Panc1 (cell line): ENCODE measurements around the gene EPHB1.

Source experiments
- POLR2AphosphoS5 ChIP-seq: IDR thresholded peaks from 2 replicates; pipeline ENCODE4 v1.6.1; 2012; ENCODE audit warnings: mild to moderate bottlenecking, low read depth, low read length, moderate library complexity
- SIN3A ChIP-seq: IDR thresholded peaks from 2 replicates; pipeline ENCODE4 v1.6.1; 2012; ENCODE audit warnings: low read depth, mild to moderate bottlenecking, low read length, moderate library complexity, borderline replicate concordance; ENCODE audit not compliant: insufficient read depth
- TCF7L2 ChIP-seq: IDR thresholded peaks from 2 replicates; pipeline ENCODE4 v1.6.1; 2011; ENCODE audit warnings: mild to moderate bottlenecking, low read depth, low read length, inconsistent platforms
- TF ChIP-seq, protein P1 (sequence below): fragments of 450-650 bp; IDR thresholded peaks from 2 replicates; pipeline ENCODE4 v1.5.1; 2017; ENCODE audit warnings: mild to moderate bottlenecking
- TF ChIP-seq, protein P2 (sequence below), 2 experiments: IDR thresholded peaks; 2 replicates each; pipeline ENCODE4 v1.6.1; 2011 to 2012; ENCODE audit warnings: low read depth in 2 of 2, control low read depth in 1 of 2, low read length in 1 of 2, mild to moderate bottlenecking in 1 of 2, moderate library complexity in 1 of 2; ENCODE audit not compliant: insufficient read depth in 1 of 2

DNA sequence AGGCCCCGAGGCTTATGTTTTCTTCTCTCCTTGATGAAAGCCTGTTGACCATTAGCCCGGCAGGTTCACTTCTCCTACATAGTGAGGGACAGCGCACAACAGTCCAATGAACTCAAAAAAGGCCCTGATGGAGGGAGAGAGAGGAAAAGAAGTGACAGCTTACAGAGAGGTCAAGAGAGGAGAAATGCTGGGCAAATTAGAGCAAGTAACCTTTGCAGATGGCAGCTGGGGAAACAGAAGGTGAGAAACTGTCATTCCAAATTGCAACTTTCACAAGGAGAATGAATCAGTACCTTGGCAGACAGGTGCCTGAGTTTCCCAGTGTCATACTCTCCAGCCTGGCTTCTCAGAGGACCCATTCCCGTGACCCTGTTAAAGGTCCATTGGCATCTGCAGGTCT lies 252.0 kb downstream of the EPHB1 start:
- TF ChIP-seq, protein P1, sequence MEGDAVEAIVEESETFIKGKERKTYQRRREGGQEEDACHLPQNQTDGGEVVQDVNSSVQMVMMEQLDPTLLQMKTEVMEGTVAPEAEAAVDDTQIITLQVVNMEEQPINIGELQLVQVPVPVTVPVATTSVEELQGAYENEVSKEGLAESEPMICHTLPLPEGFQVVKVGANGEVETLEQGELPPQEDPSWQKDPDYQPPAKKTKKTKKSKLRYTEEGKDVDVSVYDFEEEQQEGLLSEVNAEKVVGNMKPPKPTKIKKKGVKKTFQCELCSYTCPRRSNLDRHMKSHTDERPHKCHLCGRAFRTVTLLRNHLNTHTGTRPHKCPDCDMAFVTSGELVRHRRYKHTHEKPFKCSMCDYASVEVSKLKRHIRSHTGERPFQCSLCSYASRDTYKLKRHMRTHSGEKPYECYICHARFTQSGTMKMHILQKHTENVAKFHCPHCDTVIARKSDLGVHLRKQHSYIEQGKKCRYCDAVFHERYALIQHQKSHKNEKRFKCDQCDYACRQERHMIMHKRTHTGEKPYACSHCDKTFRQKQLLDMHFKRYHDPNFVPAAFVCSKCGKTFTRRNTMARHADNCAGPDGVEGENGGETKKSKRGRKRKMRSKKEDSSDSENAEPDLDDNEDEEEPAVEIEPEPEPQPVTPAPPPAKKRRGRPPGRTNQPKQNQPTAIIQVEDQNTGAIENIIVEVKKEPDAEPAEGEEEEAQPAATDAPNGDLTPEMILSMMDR: no peak
- TF ChIP-seq, protein P2, sequence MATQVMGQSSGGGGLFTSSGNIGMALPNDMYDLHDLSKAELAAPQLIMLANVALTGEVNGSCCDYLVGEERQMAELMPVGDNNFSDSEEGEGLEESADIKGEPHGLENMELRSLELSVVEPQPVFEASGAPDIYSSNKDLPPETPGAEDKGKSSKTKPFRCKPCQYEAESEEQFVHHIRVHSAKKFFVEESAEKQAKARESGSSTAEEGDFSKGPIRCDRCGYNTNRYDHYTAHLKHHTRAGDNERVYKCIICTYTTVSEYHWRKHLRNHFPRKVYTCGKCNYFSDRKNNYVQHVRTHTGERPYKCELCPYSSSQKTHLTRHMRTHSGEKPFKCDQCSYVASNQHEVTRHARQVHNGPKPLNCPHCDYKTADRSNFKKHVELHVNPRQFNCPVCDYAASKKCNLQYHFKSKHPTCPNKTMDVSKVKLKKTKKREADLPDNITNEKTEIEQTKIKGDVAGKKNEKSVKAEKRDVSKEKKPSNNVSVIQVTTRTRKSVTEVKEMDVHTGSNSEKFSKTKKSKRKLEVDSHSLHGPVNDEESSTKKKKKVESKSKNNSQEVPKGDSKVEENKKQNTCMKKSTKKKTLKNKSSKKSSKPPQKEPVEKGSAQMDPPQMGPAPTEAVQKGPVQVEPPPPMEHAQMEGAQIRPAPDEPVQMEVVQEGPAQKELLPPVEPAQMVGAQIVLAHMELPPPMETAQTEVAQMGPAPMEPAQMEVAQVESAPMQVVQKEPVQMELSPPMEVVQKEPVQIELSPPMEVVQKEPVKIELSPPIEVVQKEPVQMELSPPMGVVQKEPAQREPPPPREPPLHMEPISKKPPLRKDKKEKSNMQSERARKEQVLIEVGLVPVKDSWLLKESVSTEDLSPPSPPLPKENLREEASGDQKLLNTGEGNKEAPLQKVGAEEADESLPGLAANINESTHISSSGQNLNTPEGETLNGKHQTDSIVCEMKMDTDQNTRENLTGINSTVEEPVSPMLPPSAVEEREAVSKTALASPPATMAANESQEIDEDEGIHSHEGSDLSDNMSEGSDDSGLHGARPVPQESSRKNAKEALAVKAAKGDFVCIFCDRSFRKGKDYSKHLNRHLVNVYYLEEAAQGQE (IDR thresholded peaks at IDR 0.05; ENCODE audit: insufficient read depth in 1 of 2, low read depth in 2 of 2, low read length in 1 of 2): no peak
- no peak for TF ChIP-seq POLR2AphosphoS5
- TF ChIP-seq TCF7L2: no peak
- TF ChIP-seq SIN3A: no peak
